ENCODE results near the gene CCDC190.
"Not testable (repeated sequence)": the region's sequence is repeated elsewhere in the genome, so short reads cannot be mapped to it uniquely, and the experiment has no call there.

CCDC190 gene

GRCh38 chr1:162878000-162878596 lies 17.1 kb upstream of the CCDC190 start:
- no peak for DNase-seq (ENCODE audit: low read depth in 2 of 2, low spot score in 1 of 2)

- no peak for DNase-seq (ENCODE audit: low read depth in 2 of 2, low spot score in 1 of 2)
These were observed 16.4 kb upstream of the CCDC190 start for GRCh38 chr1:162877412-162877811.

GRCh38 chr1:162876751-162877150 lies 15.8 kb upstream of the CCDC190 start:
- DNase-seq (ENCODE audit: low read depth in 2 of 2, low spot score in 1 of 2): no peak

GRCh38 chr1:162873671-162874666 lies 13.0 kb upstream of the CCDC190 start:
- no peak for DNase-seq (ENCODE audit: low read depth in 2 of 2, low spot score in 1 of 2)

- DNase-seq (ENCODE audit: low read depth in 2 of 2, low spot score in 1 of 2): no peak
These were observed 12.0 kb upstream of the CCDC190 start for GRCh38 chr1:162872981-162873380.

- DNase-seq (ENCODE audit: low read depth in 2 of 2, low spot score in 1 of 2): not testable (repeated sequence)
These were observed 10.4 kb upstream of the CCDC190 start for GRCh38 chr1:162871417-162871816.

- no peak for DNase-seq (ENCODE audit: low read depth in 2 of 2, low spot score in 1 of 2)
These were observed 8.0 kb upstream of the CCDC190 start for GRCh38 chr1:162868972-162869371.

- no peak for DNase-seq (ENCODE audit: low read depth in 2 of 2, low spot score in 1 of 2)
These were observed 650 bp upstream of the CCDC190 start for GRCh38 chr1:162861625-162862024.

- DNase-seq (ENCODE audit: low read depth in 2 of 2, low spot score in 1 of 2): no peak
These were observed 1.8 kb downstream of the CCDC190 start for GRCh38 chr1:162859191-162859590.

GRCh38 chr1:162857850-162858249 lies 3.1 kb downstream of the CCDC190 start:
- no peak for DNase-seq (ENCODE audit: low read depth in 2 of 2, low spot score in 1 of 2)

- DNase-seq (ENCODE audit: low read depth in 2 of 2, low spot score in 1 of 2): no peak
These were observed 4.7 kb downstream of the CCDC190 start for GRCh38 chr1:162856260-162856659.

- DNase-seq (ENCODE audit: low read depth in 2 of 2, low spot score in 1 of 2): no peak
These were observed 5.4 kb downstream of the CCDC190 start for GRCh38 chr1:162855461-162856150.

- DNase-seq (ENCODE audit: low read depth in 2 of 2, low spot score in 1 of 2): peak in 1 of 2 donors; percentile 9
These were observed 6.6 kb downstream of the CCDC190 start for GRCh38 chr1:162854245-162854882.

GRCh38 chr1:162851341-162851740 lies 9.6 kb downstream of the CCDC190 start:
- no peak for DNase-seq (ENCODE audit: low read depth in 2 of 2, low spot score in 1 of 2)

- no peak for DNase-seq (ENCODE audit: low read depth in 2 of 2, low spot score in 1 of 2)
These were observed 11.3 kb downstream of the CCDC190 start for GRCh38 chr1:162849711-162850110.

GRCh38 chr1:162847839-162848453 lies 13.0 kb downstream of the CCDC190 start:
- peak; percentile 43 to 83 for DNase-seq (ENCODE audit: low read depth in 2 of 2, low spot score in 1 of 2)

GRCh38 chr1:162846256-162847212 lies 14.4 kb downstream of the CCDC190 start:
- no peak for DNase-seq (ENCODE audit: low read depth in 2 of 2, low spot score in 1 of 2)

GRCh38 chr1:162844153-162844552 lies 16.8 kb downstream of the CCDC190 start:
- no peak for DNase-seq (ENCODE audit: low read depth in 2 of 2, low spot score in 1 of 2)

GRCh38 chr1:162840250-162840839 lies 20.6 kb downstream of the CCDC190 start:
- no peak for DNase-seq (ENCODE audit: low read depth in 2 of 2, low spot score in 1 of 2)
